Lower leg skin (tissue), 3 donors: Measurements from ENCODE around the gene PIK3R1.

Source experiments
- POLR2A ChIP-seq, 2 donors: fragments of 450-650 bp; IDR thresholded peaks; one replicate each; pipeline ENCODE4 v1.6.1; 2016 to 2017; ENCODE audit warnings: antibody characterized with exemption in 2 of 2, mild to moderate bottlenecking in 1 of 2, moderate library complexity in 1 of 2
- TF ChIP-seq, protein P1 (sequence below), 3 donors: fragments of 450-650 bp; IDR thresholded peaks; one replicate each; pipeline ENCODE4 v1.5.1; 2016; ENCODE audit warnings: antibody characterized with exemption in 3 of 3, mild to moderate bottlenecking in 3 of 3, moderate library complexity in 2 of 3

DNA sequence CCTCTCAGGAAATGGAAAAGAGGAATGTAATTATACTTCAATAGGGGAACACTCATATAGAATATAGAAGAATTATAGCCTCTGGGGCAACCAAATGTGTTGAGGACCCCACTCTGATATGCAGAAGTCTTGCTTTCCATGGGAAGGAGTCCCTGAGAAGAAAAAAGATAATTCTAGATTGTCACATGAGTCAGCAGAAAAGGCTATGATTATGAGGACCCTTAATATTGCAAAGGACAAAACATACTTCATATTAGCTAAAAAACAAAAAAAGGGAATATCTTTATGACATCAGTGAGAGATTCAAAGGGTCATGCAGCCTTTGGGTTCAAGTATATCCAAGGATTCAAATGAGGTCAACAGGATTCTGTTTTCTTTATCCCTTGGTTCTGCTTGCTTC lies 119.5 kb downstream of the PIK3R1 start:
- TF ChIP-seq, protein P1, sequence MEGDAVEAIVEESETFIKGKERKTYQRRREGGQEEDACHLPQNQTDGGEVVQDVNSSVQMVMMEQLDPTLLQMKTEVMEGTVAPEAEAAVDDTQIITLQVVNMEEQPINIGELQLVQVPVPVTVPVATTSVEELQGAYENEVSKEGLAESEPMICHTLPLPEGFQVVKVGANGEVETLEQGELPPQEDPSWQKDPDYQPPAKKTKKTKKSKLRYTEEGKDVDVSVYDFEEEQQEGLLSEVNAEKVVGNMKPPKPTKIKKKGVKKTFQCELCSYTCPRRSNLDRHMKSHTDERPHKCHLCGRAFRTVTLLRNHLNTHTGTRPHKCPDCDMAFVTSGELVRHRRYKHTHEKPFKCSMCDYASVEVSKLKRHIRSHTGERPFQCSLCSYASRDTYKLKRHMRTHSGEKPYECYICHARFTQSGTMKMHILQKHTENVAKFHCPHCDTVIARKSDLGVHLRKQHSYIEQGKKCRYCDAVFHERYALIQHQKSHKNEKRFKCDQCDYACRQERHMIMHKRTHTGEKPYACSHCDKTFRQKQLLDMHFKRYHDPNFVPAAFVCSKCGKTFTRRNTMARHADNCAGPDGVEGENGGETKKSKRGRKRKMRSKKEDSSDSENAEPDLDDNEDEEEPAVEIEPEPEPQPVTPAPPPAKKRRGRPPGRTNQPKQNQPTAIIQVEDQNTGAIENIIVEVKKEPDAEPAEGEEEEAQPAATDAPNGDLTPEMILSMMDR (IDR thresholded peaks at IDR 0.05), result no peak
- no peak for TF ChIP-seq POLR2A (IDR thresholded peaks at IDR 0.05)
